GM18858 (cell line): ENCODE data around the gene NRG3.

ENCODE experiments used
- ATAC-seq: cut with Tn5 transposase; IDR thresholded peaks from one replicate; pipeline ENCODE4 v1.9.1; 2021; ENCODE audit not compliant: unreplicated experiment

The NRG3 gene

DNA sequence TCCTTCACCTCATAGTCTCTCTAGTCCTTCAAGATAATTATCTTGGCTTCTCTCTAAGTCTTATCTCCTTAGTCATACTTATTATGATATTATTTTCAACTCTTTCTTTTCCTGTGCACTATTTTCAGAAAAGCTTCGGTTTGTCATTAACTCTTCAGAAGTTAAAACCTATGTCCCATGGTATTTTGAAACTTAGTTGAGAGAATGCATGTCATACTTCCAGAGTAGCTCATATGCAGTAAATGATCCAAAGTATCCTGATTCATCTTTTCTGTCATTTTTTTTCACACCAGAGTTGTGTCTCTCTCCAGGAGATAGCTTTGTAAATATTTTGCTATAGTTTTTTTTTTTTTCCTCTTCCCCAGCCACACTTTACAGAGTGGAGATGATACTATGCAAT lies 1008.6 kb downstream of the NRG3 start:
- ATAC-seq: no peak

DNA sequence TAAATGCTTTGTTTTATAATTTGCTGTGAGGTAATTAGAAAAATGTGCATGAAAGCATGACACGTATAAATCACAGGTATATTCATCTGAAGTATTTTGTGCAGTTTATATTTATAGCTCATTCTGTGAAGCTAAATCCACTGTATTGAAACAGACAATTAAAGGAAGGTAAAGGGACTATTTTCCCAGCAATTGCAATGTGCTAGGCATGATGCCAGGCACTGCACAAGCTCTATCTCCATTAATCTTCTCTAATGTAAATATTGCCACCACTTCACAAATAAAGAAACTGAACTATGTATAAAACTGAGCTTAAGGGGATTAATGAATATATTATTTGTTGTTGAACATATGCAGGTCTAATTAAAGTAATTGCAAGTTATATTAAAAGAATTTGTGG lies 1012.5 kb downstream of the NRG3 start:
- ATAC-seq: no peak

DNA sequence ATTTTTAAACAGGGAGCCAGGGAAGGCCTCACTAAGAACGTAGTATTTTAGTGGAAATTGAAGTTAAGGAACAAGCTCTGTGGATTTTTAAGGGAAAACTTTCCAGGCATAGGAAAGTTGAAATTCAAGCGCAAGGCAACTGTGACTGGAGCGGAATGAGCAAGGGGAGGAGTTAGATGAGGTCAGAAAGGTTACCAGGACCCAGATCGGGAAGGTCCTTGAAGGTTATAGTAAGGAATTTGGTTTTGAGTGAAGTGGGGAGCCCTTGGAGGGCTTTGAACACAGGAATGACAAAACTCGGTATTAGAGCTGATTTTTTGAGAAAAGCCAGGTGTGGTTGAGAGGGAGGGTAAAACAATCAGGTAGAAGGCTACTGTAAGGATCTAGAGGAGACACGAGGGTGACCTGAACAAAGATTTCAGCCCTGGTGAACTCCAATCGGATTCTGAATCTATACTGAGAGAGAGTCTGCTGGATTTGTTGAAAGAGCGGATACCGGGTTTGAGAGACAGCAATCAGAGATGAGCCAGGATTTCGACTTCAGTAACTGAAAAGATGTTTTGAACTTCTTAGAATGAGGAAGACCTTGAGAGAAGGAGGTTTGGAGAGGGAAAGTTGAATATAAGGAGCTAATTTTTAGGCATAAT lies 1013.9 kb downstream of the NRG3 start:
- no peak for ATAC-seq

DNA sequence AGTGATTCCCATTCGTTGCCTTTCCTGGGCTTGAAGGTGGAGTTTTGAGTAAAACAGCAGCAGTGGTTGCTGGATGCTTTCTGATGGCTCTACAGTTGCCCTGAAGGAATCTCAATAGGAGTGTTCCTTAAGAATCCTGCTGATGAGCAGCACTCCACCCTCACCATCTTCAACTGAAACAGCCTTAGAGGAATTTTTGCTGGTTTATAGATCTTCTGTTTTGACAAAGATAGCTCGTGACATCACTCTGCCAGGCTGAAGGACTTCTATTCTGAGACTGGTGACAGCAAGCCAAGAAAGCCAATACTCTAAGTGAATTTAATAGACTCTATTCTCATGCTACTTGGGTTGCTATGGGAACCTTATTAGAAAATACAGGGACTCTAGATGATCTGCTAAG lies 1014.7 kb downstream of the NRG3 start:
- no peak for ATAC-seq

DNA sequence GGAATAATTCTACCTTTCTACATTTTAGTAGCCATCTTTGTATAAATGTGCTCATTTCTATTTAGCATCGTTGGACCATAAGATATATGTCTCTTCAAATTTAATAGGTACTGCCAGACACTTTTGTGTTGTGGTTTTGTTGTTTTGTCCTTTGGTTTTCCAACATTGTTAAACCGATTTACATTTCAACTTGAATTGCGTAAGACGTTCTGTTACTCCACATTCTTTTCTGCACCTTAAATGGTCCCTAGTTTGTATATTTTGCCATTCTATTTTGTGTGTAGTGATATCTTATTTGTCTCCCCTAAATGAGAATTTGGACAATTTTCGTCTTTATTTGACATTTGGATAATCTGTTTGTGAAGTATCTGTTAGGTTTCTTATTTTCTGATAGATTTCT lies 1015.6 kb downstream of the NRG3 start:
- ATAC-seq: no peak

DNA sequence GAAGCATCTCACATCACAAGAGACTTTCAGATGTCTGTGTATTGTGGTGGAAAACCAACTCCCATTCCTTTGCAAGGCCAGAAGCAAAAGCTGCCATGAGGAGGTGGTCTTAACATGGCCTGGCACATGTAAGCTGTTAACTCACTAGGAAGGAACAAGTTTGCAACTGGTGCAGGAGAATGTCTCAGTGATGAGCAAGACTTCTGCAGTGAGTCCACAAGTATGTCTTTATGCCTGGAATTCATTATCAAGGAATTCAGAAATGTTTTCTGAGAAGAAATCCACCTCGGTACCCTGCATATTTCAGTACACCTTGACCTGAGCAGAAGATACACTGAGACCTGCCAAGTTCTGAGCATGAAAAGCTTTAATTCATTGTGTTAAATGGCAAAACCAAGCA lies 1033.1 kb downstream of the NRG3 start:
- no peak for ATAC-seq

DNA sequence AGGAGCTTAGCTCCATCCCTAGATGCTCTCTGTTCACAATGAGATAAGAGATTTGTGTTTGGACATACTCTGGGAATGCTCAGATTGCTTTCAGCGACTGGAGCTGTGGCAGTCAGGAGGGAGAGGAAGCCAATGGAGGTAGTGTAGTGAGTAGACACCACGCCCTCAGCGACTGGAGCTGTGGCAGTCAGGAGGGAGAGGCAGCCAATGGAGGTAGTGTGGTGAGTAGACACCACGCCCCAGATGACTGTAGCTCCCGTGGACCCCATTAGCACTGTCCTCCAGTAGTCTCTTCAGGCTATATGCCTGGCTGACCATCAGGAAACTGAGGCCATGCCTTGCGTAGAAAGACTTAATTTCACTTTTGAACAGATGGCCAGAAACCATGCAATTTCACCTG lies 1033.8 kb downstream of the NRG3 start:
- no peak for ATAC-seq

DNA sequence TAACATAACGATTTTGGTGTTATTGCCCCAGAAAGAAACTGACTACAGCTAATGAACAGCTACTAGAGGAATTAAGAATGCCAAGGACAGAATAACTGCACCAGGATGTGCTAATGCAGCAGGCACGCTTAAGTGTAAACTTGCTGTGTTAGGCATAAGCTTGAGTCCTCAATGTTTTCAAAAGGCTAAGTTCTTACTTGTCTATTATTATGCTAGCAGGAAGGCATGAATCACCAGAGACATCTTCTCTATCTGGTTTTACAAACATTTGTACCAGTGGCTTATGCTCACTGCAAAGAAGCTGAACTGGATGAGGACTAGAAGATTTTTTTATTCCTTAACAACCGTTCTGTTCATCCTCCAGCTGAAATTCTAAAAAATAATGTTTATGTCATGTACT lies 1035.3 kb downstream of the NRG3 start:
- ATAC-seq: no peak

DNA sequence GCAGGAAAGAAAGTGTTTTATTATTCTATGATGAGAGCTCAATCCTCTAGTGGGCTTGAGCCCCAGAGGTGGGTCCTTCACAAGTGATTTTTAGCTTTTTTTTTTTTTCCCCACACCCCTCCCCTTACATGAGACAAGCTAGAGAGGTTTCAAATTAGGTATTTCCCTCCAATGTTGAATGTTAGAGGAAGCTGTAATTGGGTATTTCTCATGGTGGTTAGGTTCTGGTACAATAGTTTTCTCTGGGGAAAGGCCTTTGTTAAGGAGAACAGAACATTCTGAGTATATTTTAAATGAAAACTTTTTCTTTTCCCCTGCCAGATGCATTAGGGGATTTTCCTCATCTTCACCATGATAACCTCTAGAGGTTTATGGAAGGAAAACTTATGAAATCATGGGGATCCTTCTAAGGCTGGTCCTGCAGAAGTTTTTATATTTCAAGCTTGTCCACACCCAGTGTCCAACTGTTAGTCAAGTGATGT lies 1039.7 kb downstream of the NRG3 start:
- peak; percentile 72 for ATAC-seq

DNA sequence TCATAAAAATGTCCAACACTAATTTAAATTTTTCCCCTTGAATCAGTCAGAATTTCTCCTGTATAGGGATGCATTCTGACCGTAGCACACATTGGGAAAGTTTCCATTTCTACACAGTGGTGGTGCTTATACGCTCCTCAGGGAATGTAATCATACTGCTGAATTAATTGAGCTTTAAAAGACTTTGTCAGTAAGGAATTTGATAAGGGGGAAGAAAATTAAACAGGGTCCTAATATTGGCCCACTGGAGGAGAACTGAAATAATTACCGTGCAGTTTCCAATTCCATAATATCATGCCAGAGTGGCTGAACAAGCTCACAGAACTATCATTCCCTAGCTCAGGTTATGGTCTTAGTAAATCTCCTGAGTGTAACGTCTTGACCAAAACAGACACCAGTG lies 1041.9 kb downstream of the NRG3 start:
- ATAC-seq: no peak

DNA sequence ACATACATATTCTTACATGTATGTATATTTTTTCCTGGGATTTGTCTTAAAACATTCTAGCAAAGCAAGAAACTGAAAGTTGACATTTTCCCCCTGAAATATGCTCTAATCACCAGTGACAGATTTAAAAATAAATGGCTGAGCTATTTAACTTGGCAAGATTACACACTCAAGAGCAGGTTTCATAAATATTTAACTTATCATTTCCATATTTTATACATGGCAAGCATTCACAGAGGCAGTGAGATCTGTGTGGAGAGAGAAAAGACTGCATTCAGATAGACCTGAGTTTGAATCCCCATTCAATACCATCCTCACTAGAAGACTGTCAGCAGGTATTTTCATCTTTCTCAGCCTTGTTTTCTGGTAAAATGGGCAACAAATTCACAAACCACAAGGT lies 1043.0 kb downstream of the NRG3 start:
- no peak for ATAC-seq

DNA sequence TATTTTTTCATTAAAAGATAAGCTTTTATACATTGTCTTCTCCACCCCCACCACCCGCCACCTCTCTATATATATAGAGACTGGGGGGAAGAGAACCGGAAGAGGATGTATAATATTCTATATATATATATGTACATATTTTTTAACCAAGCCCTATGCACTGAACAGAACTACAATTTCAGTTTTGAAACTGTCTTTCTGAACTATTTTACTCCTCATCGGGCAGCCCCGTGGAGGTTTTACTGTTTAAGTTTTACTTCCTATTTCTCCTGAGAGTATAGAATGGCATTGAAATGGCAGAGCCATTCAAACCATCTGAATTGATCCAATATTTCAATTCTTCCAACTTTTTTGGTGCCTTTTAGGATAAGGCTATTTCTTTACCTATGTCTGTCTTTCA lies 1047.1 kb downstream of the NRG3 start:
- ATAC-seq: no peak

DNA sequence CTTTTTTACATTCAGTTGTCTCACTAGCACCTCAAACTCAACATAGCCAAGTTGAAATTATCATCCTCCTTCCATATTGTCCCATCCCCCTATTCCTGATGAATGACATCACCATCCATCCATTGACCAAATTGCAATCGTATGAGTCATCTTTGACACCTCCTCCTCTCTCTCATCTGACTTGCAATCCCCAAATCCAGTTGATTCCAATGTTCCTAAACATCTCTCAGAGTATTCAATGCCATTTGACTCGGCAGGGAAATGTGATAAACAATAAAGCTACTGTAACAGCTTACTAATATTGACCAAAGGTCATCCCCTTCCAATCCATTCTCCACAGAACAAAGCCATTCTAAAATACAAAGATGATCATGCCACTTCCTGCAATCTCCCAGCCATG lies 1047.8 kb downstream of the NRG3 start:
- ATAC-seq: no peak

DNA sequence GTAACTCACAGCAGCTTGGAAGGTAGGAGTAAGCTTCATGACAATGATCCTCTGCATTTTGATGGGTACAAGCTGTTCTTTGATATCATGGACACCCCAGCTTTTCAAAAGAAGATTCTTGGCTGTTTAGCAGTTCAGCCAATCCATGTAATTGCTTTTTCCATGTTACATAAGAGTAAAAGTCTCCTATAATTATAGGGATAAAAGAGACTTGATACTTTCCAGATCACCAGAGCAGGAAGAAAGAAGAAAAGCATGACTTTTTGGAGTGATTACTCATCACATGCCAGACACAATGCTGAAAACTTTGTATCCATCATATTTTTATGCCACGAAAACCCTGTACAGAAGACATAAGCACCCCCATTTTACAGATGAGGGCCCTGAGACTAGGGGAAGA lies 1049.7 kb downstream of the NRG3 start:
- ATAC-seq: no peak

DNA sequence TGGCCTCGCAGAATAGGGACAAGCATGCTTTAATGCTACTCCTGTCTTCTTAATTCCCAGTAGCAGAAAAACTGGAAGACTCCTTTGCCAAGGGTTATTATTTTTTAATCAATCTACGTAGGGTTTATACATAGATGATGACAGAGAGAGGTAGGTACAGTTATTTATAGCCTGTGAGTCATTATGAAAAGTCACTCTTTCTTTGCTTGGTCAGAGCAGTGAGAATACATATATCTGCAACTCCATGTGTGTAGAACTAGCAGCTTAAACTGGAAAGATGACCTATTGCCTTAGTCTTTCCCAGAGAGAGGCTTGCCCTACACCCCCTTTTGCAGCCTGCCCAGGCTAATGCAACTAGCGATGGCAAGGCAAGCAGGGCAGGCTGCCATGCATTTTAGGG lies 1050.6 kb downstream of the NRG3 start:
- peak; percentile 73 for ATAC-seq

DNA sequence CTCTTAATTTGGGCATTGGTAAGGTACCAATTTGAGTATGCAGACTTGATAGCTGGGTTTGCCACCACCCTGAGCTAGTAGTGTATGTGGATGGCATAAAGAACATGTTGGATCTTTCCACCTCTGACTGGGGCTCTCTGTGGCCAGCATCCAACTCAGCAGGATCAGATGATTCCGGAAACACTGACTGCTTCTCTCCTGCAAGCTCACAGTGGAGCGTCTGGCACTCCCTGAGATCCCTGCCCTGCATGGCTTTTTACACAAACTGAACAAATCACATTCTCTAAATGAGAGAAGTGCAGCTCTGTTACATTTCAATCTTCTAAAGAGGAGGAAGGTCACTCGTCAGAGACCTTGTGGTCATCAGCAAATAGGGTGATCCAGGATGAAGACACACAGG lies 1057.5 kb downstream of the NRG3 start:
- no peak for ATAC-seq

DNA sequence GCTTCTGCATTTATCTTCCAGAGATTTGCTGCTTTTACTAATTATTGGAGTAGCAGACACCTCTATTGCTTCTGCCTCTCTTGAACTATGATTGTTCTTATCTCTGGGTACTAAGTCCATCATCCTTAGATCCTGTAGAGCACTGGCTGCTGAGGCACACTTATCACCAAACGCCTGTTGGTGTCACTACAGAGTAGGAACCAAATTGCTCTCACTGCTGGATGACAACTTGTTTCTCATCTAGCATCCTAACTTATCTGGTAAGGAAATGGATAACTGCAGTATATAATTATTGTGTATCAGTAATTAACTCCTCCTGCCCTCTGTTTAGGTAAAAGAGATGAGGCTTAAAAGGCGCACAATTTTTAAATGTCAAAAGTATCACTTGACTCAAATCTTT lies 1059.4 kb downstream of the NRG3 start:
- ATAC-seq: no peak

DNA sequence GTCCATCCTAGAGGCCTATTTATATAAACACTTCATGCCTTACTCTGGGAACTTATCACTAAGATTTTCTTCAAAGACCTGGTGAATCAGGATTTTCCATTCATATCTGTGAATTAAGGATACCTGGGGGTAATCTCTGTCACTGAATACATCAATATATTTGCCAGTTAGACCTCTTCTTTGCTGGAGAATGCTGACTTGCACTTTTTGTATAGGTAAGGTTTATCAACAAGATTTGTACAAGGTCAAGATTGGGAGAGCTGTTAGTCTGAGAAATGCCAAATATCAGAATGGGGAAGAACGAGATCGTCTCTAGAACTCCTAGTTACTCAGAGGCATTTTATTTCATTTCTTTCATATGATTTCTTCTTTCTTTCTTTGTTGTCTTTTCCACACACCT lies 1060.0 kb downstream of the NRG3 start:
- ATAC-seq: no peak

DNA sequence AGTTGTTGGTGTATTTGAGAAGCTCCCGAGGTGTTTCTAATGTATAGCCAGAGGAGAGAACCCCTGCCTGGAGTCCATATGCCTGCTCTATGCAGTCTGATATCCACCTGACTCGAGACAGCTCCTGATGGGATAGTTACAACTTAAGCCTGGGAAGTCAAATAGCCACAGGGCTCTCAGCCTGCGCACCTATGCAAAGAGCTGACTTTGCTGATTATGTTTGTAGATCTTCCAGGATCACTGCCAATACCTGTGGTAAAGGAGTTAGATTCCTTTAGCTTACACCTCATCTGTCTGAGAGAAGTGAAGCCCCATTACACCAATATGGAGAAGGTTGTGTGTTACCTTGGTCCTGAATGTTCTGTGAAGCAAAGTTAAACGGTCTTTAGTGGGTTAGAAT lies 1063.3 kb downstream of the NRG3 start:
- ATAC-seq: no peak

DNA sequence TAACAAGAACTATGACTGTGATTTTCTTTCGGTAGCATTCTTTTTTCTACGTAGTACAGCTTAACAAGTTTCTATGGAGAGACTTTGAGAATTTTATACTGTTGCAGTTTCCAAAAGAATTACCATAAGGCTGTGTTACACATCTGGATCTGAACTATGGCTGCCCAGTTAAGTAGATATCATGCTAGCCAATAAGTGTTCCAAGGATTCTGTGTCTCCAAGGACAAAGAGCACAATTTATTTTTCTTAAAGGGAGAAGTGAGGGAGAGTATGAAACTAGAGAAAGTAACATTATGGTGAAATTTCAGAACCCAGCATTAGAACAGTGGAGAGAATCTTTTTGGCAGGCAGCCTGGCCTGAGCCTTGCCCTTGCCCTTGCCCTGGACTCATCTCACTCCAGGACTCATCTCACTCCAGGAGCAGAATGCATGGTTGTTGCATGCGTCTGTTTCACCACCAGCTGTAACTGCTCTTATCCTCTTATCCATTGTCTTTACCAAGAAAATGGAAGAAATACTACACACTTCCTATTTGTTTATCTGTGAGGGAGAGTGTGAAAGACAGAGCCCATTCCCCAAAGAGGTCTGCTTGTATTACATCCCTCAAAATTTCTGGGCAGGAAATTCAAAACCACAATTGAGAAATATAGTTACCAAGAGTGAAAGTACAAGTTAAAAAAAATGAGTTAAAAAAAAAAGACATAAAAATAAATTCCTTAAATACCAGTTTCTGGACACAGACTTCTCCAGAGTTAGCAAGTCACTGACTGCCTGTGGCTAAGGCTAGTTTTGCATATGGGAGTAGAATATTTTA lies 1067.5 kb downstream of the NRG3 start:
- ATAC-seq: no peak

DNA sequence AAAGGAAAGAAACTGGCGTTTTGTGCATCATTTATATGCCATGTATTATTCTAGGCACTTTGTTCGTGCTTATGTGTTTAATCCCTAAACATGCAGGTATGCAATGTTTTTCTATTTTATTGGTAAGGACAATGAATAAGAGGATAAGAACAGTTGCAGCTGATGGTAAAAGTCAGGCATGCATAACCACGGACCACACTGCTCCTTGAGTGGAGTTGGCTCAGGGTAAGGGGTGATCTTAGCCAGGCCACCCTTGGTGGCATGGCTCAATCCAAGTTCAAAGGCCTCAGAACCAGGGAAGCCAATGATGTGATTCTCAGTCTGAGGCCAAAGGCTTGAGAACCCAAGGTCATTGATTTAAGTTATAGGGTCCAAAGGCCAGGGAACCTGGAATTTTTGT lies 1068.1 kb downstream of the NRG3 start:
- ATAC-seq: no peak

DNA sequence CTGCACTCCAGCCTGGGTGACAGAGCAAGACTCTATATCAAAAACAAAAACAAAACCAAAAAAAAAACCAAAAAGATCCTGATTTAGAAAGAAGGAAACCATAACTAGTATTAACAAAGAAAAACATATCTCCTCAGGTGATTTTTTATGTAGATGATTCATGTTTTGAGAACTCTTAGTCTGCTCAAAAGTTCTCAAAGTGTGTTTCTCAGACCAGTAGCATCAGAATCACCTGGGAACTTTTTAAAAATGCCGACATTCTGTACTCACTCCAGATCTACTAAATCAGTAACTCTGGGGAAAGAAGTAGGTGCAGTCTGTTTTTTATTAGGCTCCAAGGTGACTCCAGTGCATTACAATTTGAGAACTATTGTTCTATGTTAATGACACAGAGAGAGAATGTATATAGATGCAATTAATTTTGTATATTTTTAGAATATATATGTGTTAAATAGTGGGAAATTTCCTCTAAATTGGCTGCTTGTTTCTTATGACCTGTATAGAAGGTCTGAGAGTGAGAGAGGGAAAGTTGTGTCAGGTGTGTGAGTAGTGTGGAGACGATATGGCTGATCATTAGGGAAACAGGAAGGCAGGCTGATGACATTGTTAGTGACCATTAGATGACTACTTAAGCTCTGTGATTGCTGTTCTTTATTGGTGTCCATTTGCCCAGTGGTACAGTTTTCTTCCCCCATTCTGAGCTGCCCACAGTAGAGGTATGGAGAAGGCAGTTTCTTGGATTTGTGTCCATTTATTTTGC lies 1075.0 kb downstream of the NRG3 start:
- ATAC-seq: no peak
